Activated CD4-positive, alpha-beta T cell treated with anti-CD3 and anti-CD28 coated beads, Interleukin-2, amount 50 U/mL, for 16 hours (primary cell): Measurements from ENCODE around the gene RFX8.
A peak's percentile ranks its signal among the peaks of the same experiment; 100 is the strongest.
"Not testable (repeated sequence)": the region's sequence is repeated elsewhere in the genome, so short reads cannot be mapped to it uniquely, and the experiment has no call there.

ENCODE experiments used
- DNase-seq: peaks from one replicate; pipeline ENCODE4 v3.0.0-alpha.2; 2020

RFX8 gene

GRCh38 chr2:101374821-101375561 is 99.9 kb downstream of the RFX8 start:
- DNase-seq: no peak

DNA sequence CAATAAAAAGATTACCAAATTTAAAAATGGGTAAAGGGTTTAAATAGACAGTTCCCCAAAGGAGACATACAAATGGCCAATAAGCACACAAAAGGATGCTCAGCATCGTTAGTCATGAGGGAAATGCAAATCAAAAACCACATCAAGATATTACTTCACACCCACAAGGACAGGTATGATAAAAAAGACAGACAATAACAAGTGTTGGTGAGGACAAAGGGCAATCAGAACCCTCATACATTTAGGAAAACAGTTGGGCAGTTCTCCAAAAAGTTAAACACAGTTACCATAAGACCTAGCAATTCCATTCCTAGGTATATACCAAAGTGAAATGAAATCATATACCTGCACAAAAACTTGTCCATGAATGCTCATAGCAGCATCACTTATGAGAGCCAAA is 102.1 kb downstream of the RFX8 start:
- no peak for DNase-seq

DNA sequence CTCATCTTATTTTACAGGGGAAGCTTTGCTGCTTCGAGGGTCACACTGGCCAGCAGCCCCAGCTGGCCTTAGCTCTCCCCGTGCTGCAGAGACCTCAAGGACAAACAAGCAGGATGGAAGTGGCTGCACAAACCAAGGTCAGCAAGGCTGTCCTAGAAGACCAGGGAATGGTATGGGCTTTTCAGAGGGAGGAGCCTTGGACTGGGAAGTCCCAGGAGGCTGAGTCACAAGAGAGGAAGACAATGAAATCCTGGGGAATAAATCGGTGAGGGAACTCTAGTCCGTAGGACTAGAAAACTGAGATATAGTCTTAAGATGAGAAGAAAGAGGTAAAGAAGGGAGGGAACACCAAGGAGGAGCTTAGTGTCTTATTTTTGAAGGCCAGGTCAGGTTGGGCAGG is 103.3 kb downstream of the RFX8 start:
- DNase-seq: no peak

DNA sequence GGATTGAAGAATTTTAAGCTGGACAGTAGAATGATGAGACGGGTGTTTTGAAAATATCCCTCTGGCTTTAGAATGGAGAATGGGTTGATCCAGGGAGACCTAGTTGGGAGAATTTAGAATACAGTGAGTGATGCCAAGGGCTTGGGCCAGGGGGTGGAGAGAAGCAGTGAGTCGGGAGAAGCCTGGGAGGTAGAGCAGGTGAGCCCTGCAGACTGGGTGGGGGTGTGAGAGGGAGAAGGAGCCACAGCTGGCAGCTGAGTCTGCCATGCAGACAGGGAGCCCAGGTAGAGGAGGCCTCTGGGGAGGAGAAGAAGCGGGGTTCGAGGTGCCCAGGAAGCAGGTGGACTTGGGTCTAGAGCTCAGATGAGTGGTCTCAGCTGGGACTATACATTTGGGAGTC is 105.8 kb downstream of the RFX8 start:
- no peak for DNase-seq

DNA sequence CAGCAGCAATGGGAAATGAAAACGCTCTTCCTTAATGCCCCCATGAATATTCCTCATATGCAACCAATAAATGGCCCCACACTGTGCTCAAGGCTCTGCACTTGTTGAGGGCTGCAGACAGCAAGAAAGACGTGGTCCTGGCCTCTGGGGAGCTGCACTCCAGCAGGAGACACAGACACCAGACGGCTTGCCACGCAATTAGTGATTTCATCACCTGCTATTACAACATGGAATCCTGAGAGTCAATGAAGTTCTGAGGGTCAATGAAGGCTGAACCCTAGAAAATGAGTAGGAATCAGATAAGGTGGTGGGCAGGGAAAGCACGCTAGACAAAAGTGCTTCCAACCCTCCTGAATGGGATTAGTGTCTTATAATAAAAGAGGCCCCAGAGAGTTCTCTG is 106.5 kb downstream of the RFX8 start:
- DNase-seq: no peak

GRCh38 chr2:101367508-101367907 is 107.4 kb downstream of the RFX8 start:
- no peak for DNase-seq

DNA sequence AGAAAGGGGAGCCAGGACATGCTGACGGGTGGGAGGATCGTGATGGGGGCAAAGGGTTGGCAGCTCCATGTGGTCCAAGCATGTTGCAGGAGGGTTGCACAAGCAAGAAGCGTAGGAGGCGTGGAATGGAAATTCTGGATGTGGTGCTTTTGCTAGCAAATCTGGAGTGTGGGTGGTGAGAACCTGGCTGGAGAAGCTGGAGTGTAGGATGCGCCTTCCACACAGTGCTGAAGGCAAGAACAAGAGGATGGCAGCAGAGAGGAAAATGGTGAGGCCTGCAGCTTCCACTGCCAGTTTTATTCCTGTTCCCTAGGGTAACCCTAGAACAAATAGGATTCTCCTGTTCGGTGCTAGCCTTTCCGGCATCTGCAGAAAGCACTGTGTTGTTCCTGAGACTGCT is 110.0 kb downstream of the RFX8 start:
- DNase-seq: no peak

DNA sequence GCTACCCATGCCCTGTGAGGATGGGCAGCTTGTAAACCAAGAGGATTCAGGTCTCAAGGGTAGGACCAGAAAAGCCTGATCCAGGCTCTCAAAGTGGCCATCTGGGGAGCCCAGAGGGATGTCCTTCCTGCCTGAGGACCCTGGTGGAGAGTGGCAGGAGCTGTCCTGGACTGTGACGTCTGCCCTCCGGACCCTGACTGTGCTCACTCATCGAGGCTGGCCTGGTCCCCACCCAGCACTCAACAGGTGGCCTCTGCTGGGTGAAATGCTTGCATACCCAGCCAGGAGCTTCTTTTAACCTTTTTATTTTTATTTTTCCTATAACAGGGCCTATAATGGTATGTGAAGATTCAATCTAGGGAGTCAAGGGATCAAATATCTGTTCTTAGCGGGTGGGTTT is 112.1 kb downstream of the RFX8 start:
- no peak for DNase-seq

DNA sequence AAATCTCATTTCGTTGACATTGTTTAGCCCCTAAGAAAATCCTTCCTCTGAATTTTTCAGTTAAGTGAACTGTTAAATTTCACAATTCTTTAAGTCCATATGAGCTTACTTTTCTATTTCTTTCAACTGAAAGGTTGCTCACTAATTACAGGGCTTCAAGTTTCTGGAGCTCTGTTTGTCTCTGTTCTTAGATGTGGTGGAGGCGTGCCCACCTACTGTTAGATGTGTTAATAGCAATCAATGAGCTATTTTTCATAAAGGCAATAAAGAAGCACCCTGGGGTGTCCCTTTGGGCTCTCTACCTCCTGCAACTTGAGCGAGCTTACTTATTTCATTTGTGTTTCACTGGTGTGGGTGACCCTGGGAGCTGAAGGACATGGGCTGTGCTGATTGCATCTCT is 112.6 kb downstream of the RFX8 start:
- no peak for DNase-seq

- peak; percentile 38 for DNase-seq
Measured at GRCh38 chr2:101361522-101361921, 113.4 kb downstream of the RFX8 start.

DNA sequence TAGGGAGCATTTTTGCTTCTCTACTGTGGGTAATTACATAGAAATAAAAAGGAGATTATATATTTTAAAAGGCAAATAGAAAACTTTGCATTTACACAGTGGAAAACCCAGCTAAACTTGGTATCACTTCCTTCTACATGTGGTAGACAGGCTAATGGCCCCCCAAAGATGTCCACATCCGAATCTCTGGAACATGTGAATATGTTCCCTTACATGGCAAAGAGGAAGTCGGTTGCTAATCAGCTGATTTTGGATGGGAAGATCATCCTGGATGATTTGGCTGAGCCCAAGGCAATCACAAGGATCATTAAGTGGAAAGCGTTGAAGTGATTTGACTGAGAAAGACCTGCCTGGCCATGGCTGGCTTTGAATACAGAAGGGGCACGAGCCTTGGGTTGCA is 113.8 kb downstream of the RFX8 start:
- DNase-seq: no peak

- no peak for DNase-seq
Measured at GRCh38 chr2:101360232-101360631, 114.7 kb downstream of the RFX8 start.

DNA sequence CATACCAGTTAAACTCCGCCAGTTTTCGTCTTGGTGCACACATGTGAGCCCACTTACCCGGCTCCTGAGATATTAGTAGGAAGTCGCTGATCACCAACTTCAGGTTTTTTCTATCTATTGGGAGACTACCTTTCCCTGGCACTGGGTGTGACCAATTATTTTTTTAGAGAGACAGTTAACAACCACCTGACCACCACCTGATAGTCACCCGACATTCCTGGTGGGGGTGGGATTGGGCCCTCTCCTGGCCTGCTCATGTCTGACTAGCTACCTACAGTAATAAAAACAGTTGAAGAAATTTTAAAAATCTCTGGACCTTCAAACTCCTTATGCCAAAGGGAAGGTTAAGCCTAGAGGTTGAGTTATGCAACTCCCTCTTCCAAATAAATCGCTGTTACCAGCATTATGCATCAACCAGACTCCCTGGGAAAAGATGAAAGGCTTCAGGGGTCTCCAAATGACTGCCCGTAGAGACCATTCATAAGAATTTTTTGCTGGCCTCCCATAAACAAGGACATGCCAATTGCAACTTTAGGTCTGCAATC is 115.4 kb downstream of the RFX8 start:
- DNase-seq: no peak

GRCh38 chr2:101357376-101357775 is 117.5 kb downstream of the RFX8 start:
- DNase-seq: no peak

DNA sequence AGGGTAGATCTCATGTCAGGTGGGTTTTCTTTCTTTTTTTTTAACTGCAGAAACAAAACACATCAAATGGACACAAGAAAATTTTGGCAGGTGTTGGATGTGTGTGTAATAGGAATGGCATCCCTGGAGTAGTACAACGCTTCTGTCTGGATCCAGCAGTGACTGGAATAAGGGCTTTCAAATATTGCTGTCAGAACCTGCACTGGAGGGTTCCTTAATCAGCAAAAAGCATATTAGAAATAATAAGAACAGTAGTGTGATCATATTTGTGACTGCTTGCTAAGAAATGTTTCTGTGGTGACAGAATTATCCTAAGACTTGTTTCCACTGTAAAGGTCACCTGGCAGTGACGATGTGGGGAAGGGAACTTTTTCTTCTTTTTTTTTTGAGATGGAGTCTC is 118.4 kb downstream of the RFX8 start:
- DNase-seq: no peak

- no peak for DNase-seq
Measured at GRCh38 chr2:101356055-101356454, 118.9 kb downstream of the RFX8 start.

DNA sequence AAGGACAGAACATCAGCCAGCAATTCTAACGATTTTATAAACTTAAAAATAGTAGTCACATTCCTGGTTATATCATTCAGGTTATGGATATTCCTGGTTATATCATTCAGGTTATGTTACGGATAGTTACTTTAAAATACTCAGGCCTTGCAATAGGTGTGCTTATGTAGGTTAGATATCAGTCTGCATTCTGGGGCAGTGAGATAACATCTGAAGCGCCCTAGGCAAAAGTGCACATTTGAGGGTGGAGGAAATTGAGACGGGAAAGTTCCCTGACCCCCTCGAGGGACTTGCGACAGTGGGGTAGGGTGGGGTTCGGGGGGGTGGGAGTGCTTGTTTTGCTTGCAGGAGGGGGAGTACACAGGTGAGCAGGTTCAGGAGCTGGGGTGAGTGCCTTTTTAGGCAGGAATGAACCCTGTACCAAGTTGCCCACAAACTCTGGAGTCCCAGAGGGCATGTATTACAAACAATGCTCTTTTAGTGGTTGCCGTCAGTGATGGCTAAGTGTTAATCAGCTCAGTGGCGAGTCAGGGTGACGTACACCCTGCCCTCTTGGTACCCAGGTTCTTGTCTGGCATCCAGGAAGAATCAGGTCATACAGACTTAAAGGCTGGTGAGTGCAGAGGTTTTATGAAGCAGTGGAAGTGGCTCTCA is 119.4 kb downstream of the RFX8 start:
- no peak for DNase-seq

DNA sequence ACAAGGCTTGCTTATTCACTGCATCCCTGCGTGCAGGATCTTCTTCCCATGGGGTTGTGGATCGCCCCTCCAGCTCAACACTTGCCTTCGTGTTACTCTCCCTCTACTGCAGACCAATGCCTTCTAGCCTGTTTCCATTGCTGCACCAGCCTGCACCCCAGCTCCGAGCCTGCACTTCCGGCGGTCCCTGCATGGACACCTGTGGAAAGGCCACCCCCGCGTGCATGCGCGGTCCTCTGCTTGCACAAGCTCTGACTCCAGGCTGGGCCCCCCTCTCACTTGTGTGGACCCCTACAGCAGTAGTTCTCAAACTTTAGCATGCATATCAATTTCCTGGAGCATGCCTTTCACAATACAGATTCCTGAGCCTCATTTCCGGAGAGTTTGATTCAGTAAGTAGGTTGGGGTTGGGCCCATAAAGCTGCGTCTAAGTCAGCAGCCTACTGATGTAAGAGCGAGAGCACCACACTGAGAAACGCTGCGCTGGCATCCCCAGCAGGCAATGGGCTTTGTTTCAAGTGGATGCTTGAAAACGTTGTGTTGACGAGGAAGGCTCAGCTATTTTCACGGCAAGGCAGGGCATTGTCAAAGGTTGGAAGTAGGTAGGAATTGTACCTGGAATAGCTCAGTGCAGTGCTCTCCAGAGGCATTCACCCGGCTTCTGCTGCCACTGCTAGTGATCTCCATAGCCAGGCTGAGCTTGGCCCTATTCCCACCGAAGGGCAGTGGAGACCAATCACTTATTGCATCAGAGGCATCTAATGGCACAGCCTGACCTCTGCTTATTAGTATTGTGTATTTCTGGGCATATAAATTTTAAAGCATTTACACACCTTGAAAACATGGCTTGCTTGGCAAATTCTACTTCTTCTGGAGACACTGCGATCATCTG is 120.2 kb downstream of the RFX8 start:
- no peak for DNase-seq

GRCh38 chr2:101352631-101353030 is 122.3 kb downstream of the RFX8 start:
- DNase-seq: not testable (repeated sequence)

DNA sequence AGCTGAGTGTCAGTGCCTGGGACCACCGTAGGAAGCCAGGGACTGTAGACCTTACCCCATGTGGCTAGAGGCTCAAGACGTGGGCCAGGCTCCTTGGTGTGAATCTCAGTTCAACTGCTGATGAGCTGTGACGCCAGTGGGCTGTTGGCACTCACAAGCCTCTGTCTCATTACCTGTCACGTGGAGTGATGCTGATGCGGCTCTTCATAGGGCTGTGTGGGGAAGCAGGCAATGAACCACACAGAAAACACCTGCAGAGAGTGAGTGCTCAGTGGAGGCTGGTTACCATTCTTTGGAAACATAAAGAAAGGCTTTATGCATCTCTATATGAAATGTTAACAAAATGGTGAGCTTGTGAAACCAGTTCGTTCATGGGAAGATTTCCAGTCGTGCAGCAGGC is 123.7 kb downstream of the RFX8 start:
- no peak for DNase-seq

DNA sequence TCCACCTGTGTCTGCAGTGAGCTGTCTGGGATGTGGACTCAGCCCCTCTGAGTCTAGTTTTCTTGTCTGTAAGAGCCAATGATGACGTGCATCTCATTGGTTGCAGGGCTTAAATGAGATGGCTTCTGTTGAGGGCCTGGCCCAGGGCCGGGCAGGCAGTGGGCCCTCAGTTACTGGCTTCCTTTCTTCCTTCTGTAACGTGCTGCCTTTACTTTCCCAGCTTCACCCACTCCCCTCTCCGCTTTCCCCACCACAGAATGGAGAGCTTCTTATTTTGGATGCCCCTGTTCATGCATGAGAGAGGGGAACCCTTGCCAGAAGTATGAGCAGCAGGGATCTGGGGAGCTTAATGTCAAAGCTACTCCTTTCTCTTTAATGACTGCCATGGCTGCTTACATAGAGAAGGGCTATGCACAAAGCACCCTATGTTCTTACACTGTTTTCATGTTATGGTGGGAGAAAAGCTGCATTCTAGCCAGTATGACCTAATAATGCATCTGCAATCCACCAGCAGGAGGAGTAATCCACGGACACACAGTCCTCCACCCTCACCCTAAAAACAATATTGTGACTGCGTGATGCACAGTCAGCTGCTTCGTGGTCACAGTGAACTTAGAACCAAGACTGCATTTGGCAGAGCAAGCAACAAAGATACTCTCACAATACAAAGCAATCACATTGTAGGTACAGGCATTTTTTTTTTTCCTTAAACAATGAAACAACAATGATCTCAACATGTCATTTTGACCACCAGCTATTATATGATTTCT is 124.8 kb downstream of the RFX8 start:
- DNase-seq: no peak

DNA sequence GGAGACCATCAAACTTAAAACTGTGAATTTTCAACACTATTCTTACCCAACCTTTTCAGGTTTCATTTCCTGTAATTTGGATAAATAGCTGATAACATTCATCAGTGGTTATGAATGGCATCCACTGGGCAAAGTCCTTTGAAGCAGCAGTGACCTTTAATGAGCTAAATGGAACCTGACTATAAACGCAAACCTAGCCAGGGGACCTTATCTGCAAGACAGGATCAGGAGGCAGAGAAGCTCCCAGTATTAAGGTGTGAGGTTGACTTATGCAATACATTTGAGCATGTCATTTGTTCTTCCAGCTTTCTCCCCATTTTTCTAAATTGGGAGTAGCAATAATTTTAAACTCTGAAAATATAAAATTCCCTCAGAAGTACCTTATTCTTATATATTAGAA is 126.0 kb downstream of the RFX8 start:
- no peak for DNase-seq
